Sigmoid colon (tissue), 4 donors: ENCODE results near the gene LATS1.

Experiments
- CTCF ChIP-seq, 4 experiments: fragments of 450-650 bp in 3 of 4; fragments of 200-600 bp in 1 of 4; IDR thresholded peaks; one replicate each; pipeline ENCODE4 v1.5.1; 2016 to 2019; ENCODE audit warnings: antibody characterized with exemption in 4 of 4, mild to moderate bottlenecking in 3 of 4, moderate library complexity in 2 of 4
- EP300 ChIP-seq, 4 donors: sonication (generic); formaldehyde crosslinking; IDR thresholded peaks; one replicate each; pipeline ENCODE4 v1.6.1; 2017; ENCODE audit warnings: antibody characterized with exemption in 4 of 4
- POLR2A ChIP-seq, 2 donors: fragments of 450-650 bp; IDR thresholded peaks; one replicate each; pipeline ENCODE4 v1.6.1; 2016; ENCODE audit warnings: antibody characterized with exemption in 2 of 2, mild to moderate bottlenecking in 2 of 2, moderate library complexity in 2 of 2
- POLR2AphosphoS5 ChIP-seq, 4 donors: sonication (generic); formaldehyde crosslinking; IDR thresholded peaks; one replicate each; pipeline ENCODE4 v1.6.1; 2017; ENCODE audit warnings: antibody characterized with exemption in 4 of 4

- TF ChIP-seq POLR2A (IDR thresholded peaks at IDR 0.05) (no peak), CTCF (IDR thresholded peaks at IDR 0.05) (no peak), POLR2AphosphoS5 (IDR thresholded peaks at IDR 0.05) (no peak), EP300 (IDR thresholded peaks at IDR 0.05) (no peak)
Observed at GRCh38 chr6:149694921-149695320, 23.0 kb downstream of the LATS1 start.
